NCI-H510A (cell line): ENCODE data around the gene JAKMIP1.
A peak's percentile ranks its signal among the peaks of the same experiment; 100 is the strongest.

Experiments used
- DNase-seq: peaks from one replicate; lab custom pipeline; 2025; lab: John Stamatoyannopoulos, UW

The JAKMIP1 gene

DNA sequence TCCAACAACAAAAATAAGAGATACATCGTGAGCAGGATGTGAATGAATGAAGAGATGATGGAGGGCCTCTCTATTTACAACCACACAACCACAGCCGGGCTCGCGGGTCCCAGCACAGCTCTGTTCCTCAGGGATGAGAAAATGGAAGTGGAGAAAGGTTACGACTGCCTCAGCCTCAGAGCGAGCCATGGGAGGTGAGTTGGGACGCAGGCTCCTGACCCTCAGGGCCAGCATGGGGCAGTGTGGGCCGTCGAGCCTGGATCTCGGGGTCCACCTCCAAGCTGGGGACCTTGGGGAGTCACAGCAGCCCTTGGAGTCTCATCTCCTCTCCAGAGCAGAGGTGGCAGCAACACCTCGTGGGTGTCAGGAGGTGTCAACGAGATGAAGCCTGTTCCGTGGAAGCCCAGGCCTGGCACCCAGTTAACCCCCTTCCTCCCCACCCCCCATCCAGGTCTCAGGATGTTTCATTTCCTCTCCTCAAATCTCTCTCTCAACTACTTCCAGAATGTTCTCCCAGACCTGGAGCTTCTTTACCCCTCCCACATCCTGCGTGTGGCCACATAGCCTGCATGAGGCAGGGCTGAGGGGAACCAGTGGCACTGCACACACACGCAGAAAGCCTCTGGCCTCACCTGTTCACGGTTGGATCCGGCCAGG is 208.1 kb downstream of the JAKMIP1 start:
- DNase-seq: no peak

DNA sequence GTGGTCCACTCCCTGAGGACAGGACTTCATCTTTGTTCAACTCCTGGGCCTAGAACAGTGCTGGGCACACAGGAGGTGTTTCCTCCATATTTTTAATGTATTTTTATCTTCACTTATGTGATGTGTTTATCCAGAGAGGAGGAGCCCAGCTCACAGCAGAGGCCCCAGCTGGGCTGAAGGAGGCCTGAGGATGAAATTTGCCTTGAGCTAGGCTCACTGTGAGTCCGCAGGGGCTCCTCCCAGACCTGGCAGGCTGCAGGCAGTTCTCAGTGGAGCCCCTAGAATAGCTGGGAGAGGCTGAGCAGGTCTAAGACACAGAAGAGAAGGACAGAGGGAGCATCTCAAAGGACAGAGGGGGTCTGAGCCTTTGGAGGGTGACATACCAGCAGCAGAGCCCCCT is 208.9 kb downstream of the JAKMIP1 start:
- no peak for DNase-seq

DNA sequence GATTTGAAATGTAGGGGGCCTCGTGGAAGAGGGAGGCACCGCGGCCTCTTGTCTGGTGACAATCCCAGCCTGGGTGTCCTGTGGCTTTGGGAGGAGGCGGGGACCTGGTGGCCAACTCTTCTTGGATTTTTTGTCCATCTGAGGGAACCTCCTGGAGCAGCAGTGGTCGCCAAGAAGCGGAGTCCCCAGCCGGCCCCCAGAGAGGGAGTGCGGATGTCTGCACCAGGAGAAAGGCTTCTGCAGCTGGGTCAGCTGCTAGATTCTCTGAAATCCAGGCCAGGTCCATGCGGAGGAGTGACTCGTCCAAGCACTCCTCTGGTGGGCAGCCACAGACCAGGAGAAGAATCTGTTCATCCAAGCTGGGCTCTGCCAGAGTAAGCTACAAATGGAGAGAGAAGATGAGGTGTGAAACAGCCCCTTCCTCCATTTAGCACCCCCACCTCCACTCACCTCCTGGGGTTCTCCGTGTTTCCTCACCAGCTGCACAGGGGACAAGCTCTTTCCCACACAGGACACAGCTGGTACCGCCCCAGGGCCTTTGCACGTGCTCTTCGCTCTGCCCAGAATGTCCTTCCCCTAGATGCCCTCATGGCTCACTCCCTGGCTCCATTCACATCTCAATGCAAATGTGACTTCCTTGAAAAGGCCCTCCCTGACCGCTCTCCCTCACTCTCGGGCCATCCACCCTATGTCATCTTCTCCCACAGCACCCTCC is 209.7 kb downstream of the JAKMIP1 start:
- DNase-seq: no peak

DNA sequence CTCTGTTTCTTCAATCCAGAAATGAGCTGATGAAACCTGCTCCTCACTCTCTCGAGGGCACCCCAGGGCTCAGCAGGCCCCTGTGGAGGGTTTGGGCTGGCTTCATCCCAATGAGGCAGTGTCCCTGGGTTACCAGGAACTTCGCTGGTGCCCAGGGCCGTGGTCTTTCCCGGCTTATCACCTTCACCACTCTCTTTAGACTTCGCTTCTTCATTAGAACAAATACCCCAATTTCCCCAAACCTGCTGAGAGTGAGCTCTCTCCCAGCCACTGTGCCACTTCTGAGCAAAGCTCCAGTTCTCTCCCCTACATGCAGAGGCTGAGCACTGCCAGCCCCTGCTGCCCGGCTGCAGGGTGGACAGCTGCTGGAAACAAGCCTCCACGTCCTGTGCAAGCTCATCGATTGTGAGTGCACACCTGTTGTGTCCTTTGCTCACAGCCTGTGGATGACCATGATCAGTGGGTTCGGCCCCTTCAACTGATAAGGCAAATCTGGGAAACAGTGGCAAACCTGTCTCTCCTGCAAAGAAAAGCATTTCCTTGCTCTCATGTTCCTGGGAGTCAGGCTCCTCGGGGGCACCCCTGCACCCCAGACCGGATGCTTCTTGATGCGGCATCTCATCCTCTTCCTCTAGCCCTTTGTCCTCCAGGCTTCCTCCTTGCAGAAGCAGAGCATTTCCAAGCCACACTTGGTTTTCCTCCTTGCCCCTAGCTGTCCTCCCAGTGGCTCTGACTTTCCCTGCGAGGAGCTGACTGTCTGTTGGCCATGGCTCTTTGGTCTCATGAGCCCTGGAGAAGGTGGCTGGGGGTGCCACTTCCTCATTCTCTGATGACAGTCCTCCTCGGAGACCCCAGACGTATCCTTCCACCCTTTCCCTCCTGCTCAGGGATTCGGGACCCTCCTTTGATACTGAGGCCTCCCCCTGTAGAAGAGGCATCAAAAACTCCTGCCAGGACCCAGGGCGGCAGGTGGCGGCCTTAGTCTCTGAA is 210.8 kb downstream of the JAKMIP1 start:
- no peak for DNase-seq

DNA sequence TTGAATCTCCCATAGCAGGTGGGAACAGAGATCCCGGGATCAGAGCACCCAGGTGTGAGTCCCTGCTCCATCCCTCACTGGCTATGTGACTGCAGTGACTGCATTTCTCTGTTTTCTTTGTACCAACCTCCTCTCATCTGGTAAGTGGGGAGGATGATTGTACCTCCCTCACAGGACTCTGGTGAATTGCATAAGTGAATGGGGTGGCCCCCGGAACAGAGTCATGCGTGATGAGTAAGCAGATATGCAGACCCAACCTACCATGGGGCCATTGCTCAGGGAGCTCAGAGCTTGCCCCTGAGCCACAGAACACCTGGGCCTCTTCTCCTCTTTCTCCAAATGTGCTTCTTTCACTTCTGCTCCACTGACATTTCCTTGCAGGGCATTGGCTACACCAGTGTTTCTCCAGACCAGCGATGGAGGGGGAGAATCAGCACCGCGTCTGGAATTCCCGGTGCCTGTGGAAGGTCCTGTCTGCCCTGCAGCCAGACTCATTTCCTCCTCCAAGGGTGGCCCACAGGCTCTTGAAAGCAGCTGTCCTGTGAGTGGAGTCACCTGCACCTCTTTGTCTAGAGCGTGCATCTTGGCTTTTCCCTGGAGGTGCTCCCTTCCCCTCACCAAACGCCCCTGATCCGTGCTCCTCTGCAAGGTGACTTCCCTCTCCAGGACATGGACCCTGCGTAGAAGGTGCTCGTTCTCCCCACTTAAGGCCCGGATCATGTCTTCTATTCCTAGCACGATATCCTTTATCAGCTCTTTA is 212.1 kb downstream of the JAKMIP1 start:
- DNase-seq: no peak

DNA sequence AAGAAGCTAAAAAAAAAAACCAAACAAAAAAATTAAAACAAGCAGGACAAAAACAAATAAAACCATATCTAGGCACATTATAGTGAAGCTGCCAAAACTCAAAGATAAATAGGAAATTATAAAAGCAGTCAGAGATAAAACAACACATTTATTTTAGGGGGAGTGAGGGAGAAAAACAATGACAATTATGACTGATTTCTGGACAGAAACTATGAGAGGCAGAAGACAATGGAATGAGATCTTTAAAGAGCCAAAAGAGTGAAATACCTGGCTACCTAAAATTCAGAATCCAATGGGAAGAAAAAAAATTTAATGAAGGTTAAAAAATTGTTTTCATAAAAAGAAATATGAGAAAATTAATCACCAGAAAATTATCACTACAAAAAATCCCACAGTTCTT is 215.5 kb downstream of the JAKMIP1 start:
- DNase-seq: no peak

DNA sequence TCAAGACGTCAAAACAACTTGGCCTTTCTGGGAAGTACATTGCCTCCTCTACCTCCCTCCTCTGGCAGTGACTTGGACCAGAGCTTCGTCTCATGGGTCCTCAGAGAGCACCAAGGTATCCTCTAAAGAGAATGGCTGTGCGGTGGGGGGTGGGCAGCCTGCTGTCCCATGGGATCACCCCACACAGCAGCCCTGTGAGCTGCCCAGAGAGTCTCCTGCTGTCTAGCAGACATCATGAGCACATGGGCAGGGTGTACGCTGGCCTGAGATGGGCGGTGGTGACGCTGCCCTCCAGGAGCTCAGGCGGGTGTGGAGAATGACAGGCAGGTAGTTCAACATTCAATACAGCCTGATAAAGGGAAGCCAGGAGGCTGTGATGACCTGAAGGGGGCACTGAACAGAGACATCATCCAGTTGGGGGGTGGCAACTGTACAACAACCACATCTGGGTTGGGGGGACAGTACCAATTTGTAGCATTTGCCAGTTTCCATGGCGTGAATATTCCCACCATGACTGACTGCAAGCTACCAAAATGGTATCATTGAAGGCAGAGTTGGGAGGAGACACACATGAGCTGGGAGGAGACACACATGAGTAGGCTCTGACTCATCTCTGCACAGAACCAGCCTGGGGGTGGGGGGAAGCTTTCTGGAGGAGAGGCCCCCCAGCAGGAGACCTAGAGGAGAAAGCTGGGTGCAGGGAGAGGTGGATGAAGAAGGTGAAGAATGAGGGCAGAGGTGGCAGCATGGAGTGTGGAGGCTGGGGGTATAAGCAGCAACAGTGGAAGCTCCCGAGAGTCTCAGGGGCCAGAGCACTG is 218.0 kb downstream of the JAKMIP1 start:
- DNase-seq: no peak

DNA sequence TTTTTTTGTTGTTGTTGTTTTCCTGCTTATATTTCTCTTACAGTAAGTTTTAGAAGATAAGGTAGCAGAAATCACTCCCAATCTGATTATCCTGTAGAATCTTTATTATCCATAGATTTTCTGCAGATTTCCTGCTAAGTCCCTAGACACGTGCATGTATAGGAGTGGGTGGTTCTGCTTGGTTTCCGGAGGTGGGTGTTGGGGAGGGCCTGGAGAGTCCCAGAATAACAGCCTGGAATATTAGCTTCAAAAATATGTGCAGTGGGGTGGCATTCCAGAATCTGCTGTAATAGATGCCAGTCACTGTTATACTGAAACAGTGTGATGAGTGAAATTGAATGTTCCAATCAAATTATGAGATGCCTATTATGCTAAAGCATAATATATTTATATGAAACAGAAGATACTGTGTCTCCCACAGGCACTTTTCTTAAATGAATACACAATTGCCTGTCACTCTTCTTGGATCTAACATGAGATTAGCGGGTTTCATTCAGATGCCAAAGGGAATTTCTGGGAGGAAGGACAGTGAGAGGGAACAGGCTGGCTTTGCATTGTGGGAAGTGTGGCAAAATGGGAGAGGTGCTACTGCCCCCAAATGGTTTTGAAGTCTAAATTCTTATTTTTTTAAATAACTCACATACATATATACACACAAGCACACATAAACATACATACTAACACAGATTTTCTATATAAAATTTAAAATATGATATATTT is 219.8 kb downstream of the JAKMIP1 start:
- DNase-seq: no peak

DNA sequence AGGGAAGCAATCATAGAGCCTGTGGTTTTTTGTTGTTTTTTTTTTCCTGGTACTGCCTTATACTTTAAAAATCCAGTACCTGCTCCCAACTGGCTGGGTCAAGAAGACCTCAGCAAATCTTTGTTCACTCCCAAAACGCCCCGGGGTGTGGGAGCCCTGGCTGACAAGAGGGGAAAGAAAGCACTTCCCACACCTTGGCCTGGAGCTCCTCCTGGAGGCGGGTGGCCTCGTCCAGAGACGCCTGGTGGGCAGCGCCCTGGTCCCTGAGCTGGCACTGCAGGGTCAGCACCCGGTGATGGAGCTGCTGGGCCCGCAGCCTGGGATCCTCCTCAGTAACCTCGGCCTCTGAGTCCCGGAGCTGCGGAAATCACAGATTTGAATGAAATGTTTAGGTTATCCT is 220.4 kb downstream of the JAKMIP1 start:
- peak; percentile 40 for DNase-seq

DNA sequence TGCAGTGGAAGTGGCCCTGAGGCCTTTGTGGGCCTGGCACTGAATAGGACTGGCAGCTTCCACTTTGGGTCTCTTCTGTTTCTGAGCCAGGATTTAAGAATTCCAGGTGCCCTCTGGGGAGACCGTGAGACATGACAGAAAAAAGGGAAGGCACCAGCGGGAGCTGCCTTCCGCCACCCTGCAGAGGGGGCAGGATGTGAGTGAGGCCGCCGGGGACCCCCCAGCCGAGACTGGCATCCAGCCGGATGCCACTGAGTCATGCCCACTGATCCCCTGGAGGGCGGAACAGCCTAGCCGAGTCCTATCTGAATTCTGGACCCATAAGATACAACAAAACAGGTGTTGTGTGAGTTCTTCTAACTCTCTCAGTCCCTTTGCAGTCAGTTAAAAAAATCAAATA is 223.4 kb downstream of the JAKMIP1 start:
- DNase-seq: no peak

DNA sequence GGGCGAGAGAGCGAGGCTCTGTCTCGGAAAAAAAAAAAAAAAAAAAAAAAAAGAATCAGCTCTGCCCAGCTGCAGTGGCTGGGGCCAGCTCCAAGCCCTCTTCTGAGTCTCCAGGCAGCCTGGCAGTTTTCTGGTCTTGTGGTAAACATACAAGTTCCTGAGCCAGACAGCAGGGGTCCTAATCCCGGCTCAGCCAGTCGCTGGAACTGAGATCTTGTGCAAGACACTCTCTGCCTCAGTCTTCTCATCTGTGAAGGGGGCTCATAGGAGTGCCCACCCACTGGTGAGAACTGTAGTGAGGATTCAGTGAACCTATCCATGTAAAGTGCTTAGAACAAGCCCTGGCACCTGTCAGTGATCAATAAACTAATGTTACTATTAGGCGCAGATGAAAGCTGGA is 223.9 kb downstream of the JAKMIP1 start:
- no peak for DNase-seq
